Nephron progenitor cell (in vitro differentiated cells): ENCODE results near the gene SBK2.

ENCODE experiments used
- DNase-seq: peaks from one replicate; pipeline ENCODE4 v3.0.0; 2021
- H3K27ac Mint-ChIP-seq: 2 replicates; pipeline ENCODE4 v1.8.0; 2021; ENCODE audit warnings: mild to moderate bottlenecking, moderate library complexity, mixed read lengths
- H3K27me3 Mint-ChIP-seq: 2 replicates; pipeline ENCODE4 v1.8.0; 2021; ENCODE audit warnings: mild to moderate bottlenecking, low read depth, mixed read lengths; ENCODE audit not compliant: poor library complexity
- H3K36me3 Mint-ChIP-seq: 2 replicates; pipeline ENCODE4 v1.8.0; 2021; ENCODE audit warnings: low read depth, mixed read lengths
- H3K4me1 Mint-ChIP-seq: 2 replicates; pipeline ENCODE4 v1.8.0; 2021; ENCODE audit warnings: mixed read lengths
- H3K4me3 Mint-ChIP-seq: 2 replicates; pipeline ENCODE4 v1.8.0; 2021; ENCODE audit warnings: mild to moderate bottlenecking, moderate library complexity, mixed read lengths
- H3K9me3 Mint-ChIP-seq: 2 replicates; pipeline ENCODE4 v1.8.0; 2021; ENCODE audit warnings: mild to moderate bottlenecking, moderate library complexity, mixed read lengths
- CTCF ChIP-seq: fragments of 200-600 bp; sonication (generic); IDR thresholded peaks from 2 replicates; pipeline ENCODE4 v1.5.0; 2021; ENCODE audit warnings: antibody characterized with exemption

SBK2 gene

GRCh38 chr19:55544014-55544413, 7.1 kb upstream of the SBK2 start:
- no peak for TF ChIP-seq CTCF
- H3K4me1 Mint-ChIP-seq: peaks cover 71% of the 10 kb centered on the region
- H3K4me3 Mint-ChIP-seq: no peak overlapping the region
- no peak for DNase-seq
- no peak overlapping the region for H3K27ac Mint-ChIP-seq
- H3K36me3 Mint-ChIP-seq: no peaks in the 10 kb centered on the region
- peaks cover 29% of the 10 kb centered on the region for H3K27me3 Mint-ChIP-seq
- H3K9me3 Mint-ChIP-seq: peaks cover 11% of the 10 kb centered on the region

- H3K27ac Mint-ChIP-seq: no peak overlapping the region
Observed at GRCh38 chr19:55543567-55543966, 6.6 kb upstream of the SBK2 start.

GRCh38 chr19:55542292-55542855, 5.4 kb upstream of the SBK2 start:
- DNase-seq: no peak
- no peak overlapping the region for H3K27ac Mint-ChIP-seq
- no peaks in the 10 kb centered on the region for H3K36me3 Mint-ChIP-seq
- peaks cover 66% of the 10 kb centered on the region for H3K4me1 Mint-ChIP-seq
- peaks cover 11% of the 10 kb centered on the region for H3K9me3 Mint-ChIP-seq
- TF ChIP-seq CTCF: no peak
- peaks cover 29% of the 10 kb centered on the region for H3K27me3 Mint-ChIP-seq
- no peak overlapping the region for H3K4me3 Mint-ChIP-seq

More at GRCh38 chr19:55543567-55543966, 6.6 kb upstream of the SBK2 start:
- Mint-ChIP-seq H3K9me3 (peaks cover 11% of the 10 kb centered on the region), H3K4me3 (no peak overlapping the region), H3K36me3 (no peaks in the 10 kb centered on the region), H3K4me1 (peaks cover 71% of the 10 kb centered on the region), H3K27me3 (peaks cover 29% of the 10 kb centered on the region)
- DNase-seq: no peak
- no peak for TF ChIP-seq CTCF

GRCh38 chr19:55541091-55541490, 4.2 kb upstream of the SBK2 start:
- Mint-ChIP-seq H3K9me3 (peaks cover 11% of the 10 kb centered on the region), H3K27ac (no peak overlapping the region), H3K36me3 (no peaks in the 10 kb centered on the region), H3K27me3 (peaks cover 29% of the 10 kb centered on the region), H3K4me3 (no peak overlapping the region), H3K4me1 (peaks cover 67% of the 10 kb centered on the region)
- no peak for DNase-seq
- no peak for TF ChIP-seq CTCF

- Mint-ChIP-seq H3K9me3 (peaks cover 11% of the 10 kb centered on the region), H3K4me3 (no peak overlapping the region), H3K4me1 (peaks cover 67% of the 10 kb centered on the region), H3K27ac (peak overlapping the region; percentile 64), H3K27me3 (peaks cover 29% of the 10 kb centered on the region), H3K36me3 (no peaks in the 10 kb centered on the region)
- no peak for TF ChIP-seq CTCF
- no peak for DNase-seq
Observed at GRCh38 chr19:55540619-55541018, 3.7 kb upstream of the SBK2 start.
